Ovary (tissue), 9 donors: ENCODE data around the gene TXK. TPM values are rescaled to one million over a fixed set of nuclear protein-coding genes. Genes with fewer than 3 reads are reported as not detected.

Source experiments
- DNase-seq, 5 donors: peaks; one replicate each; pipeline ENCODE4 v3.0.0-alpha.2; 2019 to 2020
- H3K27ac ChIP-seq, 2 donors: fragments of 200-600 bp; one replicate each; pipeline versions ENCODE4 v1.5.1 to v1.8.0; 2019 to 2022
- H3K27me3 ChIP-seq: fragments of 200-600 bp; one replicate; pipeline ENCODE4 v1.8.0; 2022
- H3K36me3 ChIP-seq: fragments of 200-600 bp; sonication (generic); one replicate; pipeline ENCODE4 v1.5.1; 2019
- H3K4me1 ChIP-seq: one replicate; pipeline ENCODE4 v1.8.1; 2013; ENCODE audit warnings: mild to moderate bottlenecking, moderate library complexity; ENCODE audit not compliant: insufficient read depth
- H3K4me3 ChIP-seq: fragments of 200-600 bp; sonication (generic); one replicate; pipeline ENCODE4 v1.5.1; 2017
- H3K9me3 ChIP-seq, 2 donors: fragments of 200-600 bp in 1 of 2; sonication (generic) in 1 of 2; one replicate each; pipeline versions ENCODE4 v1.5.1 to v1.8.1; 2013 to 2019; ENCODE audit warnings: mild to moderate bottlenecking in 1 of 2, moderate library complexity in 1 of 2
- CTCF ChIP-seq, 3 donors: fragments of 450-650 bp in 2 of 3; fragments of 200-600 bp in 1 of 3; IDR thresholded peaks; one replicate each; pipeline versions ENCODE4 v1.5.1 to v1.8.0; 2016 to 2022; ENCODE audit warnings: antibody characterized with exemption in 3 of 3, mild to moderate bottlenecking in 1 of 3
- EP300 ChIP-seq: sonication (generic); formaldehyde crosslinking; IDR thresholded peaks from one replicate; pipeline ENCODE4 v1.6.1; 2017; ENCODE audit warnings: antibody characterized with exemption
- POLR2A ChIP-seq: fragments of 450-650 bp; IDR thresholded peaks from one replicate; pipeline ENCODE4 v1.6.1; 2017; ENCODE audit warnings: antibody characterized with exemption, mild to moderate bottlenecking, moderate library complexity
- WGBS, 3 donors: extraction: QIAGEN DNeasy Blood & Tissue Kit in 1 of 3; methylation state at CpG; one replicate each; pipeline versions ENCODE4 v1.1.5 to v1.1.7; 2013 to 2017; 5-methylcytosine and 5-hydroxymethylcytosine counted together
- intact Hi-C, 4 donors: fragments of 100-400 bp; cut with DNase I; formaldehyde crosslinking; loops; one replicate each; pipeline versions ENCODE4 v1.11.0 to v1.15.1; 2022 to 2023
- polyA plus RNA-seq, 2 donors: library from polyadenylated mRNA; stranded (reverse); fragments of 200-250 nt in 1 of 2; fragments of 350-450 nt in 1 of 2; fragmentation: Illumina TruSeq in 1 of 2; extraction: RNeasy Lipid Tissue Mini Kit (QIAGEN cat#74804) in 1 of 2; gene quantifications; one replicate each; pipeline ENCODE4 v1.2.3, GENCODE V29; 2013 to 2014
- total RNA-seq, 7 donors: library from RNA; depleted of rRNA in 2 of 7; stranded (reverse); fragments of >200 nt in 2 of 7; fragmentation: NEBNext Ultra II Directional in 3 of 7; extraction: Animal tissue kit (Norgen Biotek cat#: 25700) in 3 of 7; gene quantifications; one replicate each; pipeline versions ENCODE4 v1.1.0 to v1.2.4, GENCODE V29; 2016 to 2023
- donor health status: DM: no; HTN: no; CAD: no; lungs with moderate emphysema.
- donor health status: DM: no; HTN: no; CAD: no.
- donor health status: Bipolar disorder and iron deficiency.
- donor health status: DM: yes; HTN: yes; CAD: no.
- donor health status: DM: no; HTN: no; CAD: no.
- donor health status: DM: yes; HTN: yes; CAD: no.

The TXK gene
- total and polyA plus RNA-seq, 9 donors = 0.11 to 2.3 (median 0.26) TPM

- H3K36me3 ChIP-seq = no peaks in the 10 kb centered on the region
- H3K27ac ChIP-seq = no peak overlapping the region
- H3K4me3 ChIP-seq = no peak overlapping the region
- DNase-seq = no peak
- WGBS, 3 donors = 51 to 61% (median 60%) methylated on average over 3 of the region's 3 CpGs
- TF ChIP-seq POLR2A (no peak), CTCF (IDR thresholded peaks at IDR 0.05) (no peak), EP300 (no peak)
- no peaks in the 10 kb centered on the region for H3K27me3 ChIP-seq
- no peaks in the 10 kb centered on the region for H3K4me1 ChIP-seq
- no peaks in the 10 kb centered on the region for H3K9me3 ChIP-seq
- intact Hi-C loops = no loop called here
These were observed 40.0 kb downstream of the TXK start for GRCh38 chr4:48093991-48094416.

- H3K36me3 ChIP-seq = no peaks in the 10 kb centered on the region
- no peaks in the 10 kb centered on the region for H3K27me3 ChIP-seq
- H3K4me3 ChIP-seq = no peak overlapping the region
- intact Hi-C loops = no loop called here
- 66 to 72% (median 66%) methylated on average over 5 of the region's 5 CpGs for WGBS, 3 donors
- DNase-seq = no peak
- no peaks in the 10 kb centered on the region for H3K4me1 ChIP-seq
- H3K27ac ChIP-seq = no peak overlapping the region
- TF ChIP-seq POLR2A (no peak), CTCF (IDR thresholded peaks at IDR 0.05) (no peak)
- H3K9me3 ChIP-seq = no peaks in the 10 kb centered on the region
These were observed 43.4 kb downstream of the TXK start for GRCh38 chr4:48090621-48091020.

- Histone ChIP-seq H3K36me3 (no peaks in the 10 kb centered on the region), H3K9me3 (no peaks in the 10 kb centered on the region), H3K4me3 (no peak overlapping the region), H3K4me1 (no peaks in the 10 kb centered on the region), H3K27ac (no peak overlapping the region), H3K27me3 (no peaks in the 10 kb centered on the region)
- 64 to 68% (median 64%) methylated on average over 8 of the region's 8 CpGs for WGBS, 3 donors
- TF ChIP-seq POLR2A (no peak), EP300 (no peak), CTCF (IDR thresholded peaks at IDR 0.05) (no peak)
- intact Hi-C loops = no loop called here
- DNase-seq = no peak
These were observed 48.0 kb downstream of the TXK start for GRCh38 chr4:48085821-48086589.

- WGBS, 3 donors = 74 to 91% (median 75%) methylated on average over 2 of the region's 2 CpGs
- H3K27ac ChIP-seq = no peak overlapping the region
- TF ChIP-seq POLR2A = no peak
- TF ChIP-seq EP300 = no peak
- TF ChIP-seq CTCF (IDR thresholded peaks at IDR 0.05) = no peak
- no peak overlapping the region for H3K4me3 ChIP-seq
- no peaks in the 10 kb centered on the region for H3K36me3 ChIP-seq
- H3K27me3 ChIP-seq = no peaks in the 10 kb centered on the region
- H3K4me1 ChIP-seq = no peaks in the 10 kb centered on the region
- no peaks in the 10 kb centered on the region for H3K9me3 ChIP-seq
- intact Hi-C loops = no loop called here
- no peak for DNase-seq
These were observed 51.1 kb downstream of the TXK start for GRCh38 chr4:48082956-48083355.
